HG03521 (cell line): ENCODE results near the gene LRRK1.

Experiments used
- ATAC-seq: cut with Tn5 transposase; IDR thresholded peaks from one replicate; pipeline ENCODE4 v1.9.1; 2021; ENCODE audit warnings: mild to moderate bottlenecking, moderate library complexity; ENCODE audit not compliant: unreplicated experiment

The LRRK1 gene

GRCh38 chr15:101107101-101107500 is 187.9 kb downstream of the LRRK1 start:
- ATAC-seq, result no peak

- ATAC-seq, result no peak
These were observed 188.7 kb downstream of the LRRK1 start for GRCh38 chr15:101107625-101108460.

DNA sequence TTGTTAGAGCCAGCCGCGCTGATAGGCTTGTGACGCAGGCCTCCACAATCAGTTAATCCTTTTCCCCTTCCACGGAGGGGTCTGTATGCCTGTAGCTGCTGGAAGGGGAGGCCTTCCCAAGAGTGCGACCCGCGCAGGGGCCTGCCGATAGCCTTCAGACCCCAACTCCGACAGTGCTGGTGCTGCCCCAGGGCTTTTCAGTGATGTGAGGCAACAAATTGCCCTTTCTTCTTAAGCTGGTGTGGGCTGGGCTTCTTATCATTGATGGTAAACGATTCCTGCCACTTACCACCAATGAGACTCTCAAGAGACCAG is 189.3 kb downstream of the LRRK1 start:
- no peak for ATAC-seq

- ATAC-seq, result no peak
These were observed 189.6 kb downstream of the LRRK1 start for GRCh38 chr15:101108791-101109190.

DNA sequence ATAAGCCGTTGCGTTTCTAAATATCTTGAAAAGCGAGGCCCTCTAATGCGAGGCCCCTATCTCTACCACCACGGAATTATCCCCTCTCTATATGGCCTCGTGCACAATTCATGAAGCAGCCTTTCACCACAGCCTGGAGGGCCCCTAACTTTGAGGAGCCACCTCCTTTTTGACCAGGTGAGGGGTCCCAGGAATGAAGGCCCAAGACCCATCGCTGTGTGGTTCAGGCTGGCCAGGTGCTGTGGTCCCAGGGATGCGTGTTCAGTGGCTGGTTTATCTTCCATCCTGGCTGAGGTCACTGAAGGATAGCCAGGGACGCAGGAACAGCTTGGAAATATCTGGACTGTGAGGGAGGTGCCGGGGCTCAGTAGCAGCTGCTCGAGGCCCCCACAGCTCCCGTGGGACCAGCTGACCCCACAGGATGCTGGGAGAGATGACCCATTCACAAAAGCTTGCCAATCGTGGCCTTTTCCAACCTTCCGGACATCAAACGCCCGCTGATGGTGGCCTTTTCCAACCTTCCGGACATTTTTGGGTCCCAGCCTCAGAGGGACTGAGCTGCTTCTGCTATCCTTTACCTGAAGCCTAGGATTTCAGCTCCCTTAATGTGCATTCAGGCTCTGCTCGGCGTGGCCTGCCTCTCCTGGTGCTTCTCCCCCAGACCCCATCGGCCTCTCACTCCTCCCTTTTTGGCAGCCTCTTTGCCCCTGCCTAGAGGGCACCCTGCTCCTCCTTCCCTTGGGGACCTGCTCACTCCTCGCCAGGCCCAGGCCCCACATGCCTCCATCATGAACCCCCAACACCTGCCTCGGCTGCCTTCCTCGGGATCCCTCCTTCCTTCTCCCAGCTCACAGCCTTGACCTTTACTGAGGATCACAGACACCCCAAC is 191.8 kb downstream of the LRRK1 start:
- ATAC-seq, result no peak

- no peak for ATAC-seq
These were observed 192.6 kb downstream of the LRRK1 start for GRCh38 chr15:101111570-101112262.

DNA sequence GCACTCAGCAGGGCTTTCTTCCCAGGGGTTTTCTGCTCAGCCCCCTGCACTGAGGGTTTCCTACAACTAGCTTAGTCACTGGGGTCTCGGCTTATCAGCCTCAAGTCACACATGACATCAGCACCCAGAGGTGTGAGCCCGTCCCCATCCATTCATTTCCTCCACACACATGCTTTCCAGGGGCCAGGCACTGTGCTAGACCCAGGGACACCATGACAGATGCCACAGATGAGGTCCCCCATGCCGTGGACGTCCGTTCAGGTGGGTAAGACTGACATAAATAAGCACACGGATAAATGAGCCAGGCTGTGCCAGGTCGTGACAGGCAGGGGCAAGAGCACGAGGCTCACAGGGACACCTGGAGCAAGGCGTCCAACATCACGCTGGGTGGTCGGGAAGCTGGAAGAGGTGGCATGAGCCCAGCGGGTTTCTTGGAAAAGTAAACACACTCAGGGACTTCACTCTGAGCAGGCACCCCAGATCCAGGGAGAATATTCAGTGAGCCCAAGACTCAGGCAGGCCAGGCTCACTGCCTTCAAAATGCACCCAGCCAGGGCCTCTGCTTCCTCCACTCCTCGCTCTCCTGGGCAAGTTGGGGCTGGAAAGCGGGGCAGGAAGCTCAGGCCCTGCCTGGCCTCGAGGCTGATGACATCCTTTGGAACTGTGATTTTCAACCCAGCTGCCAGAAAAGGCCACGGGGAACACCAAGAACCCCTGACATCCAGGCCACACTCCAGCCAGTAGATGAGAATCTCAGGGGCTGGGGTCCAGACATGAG is 193.4 kb downstream of the LRRK1 start:
- ATAC-seq, result no peak

DNA sequence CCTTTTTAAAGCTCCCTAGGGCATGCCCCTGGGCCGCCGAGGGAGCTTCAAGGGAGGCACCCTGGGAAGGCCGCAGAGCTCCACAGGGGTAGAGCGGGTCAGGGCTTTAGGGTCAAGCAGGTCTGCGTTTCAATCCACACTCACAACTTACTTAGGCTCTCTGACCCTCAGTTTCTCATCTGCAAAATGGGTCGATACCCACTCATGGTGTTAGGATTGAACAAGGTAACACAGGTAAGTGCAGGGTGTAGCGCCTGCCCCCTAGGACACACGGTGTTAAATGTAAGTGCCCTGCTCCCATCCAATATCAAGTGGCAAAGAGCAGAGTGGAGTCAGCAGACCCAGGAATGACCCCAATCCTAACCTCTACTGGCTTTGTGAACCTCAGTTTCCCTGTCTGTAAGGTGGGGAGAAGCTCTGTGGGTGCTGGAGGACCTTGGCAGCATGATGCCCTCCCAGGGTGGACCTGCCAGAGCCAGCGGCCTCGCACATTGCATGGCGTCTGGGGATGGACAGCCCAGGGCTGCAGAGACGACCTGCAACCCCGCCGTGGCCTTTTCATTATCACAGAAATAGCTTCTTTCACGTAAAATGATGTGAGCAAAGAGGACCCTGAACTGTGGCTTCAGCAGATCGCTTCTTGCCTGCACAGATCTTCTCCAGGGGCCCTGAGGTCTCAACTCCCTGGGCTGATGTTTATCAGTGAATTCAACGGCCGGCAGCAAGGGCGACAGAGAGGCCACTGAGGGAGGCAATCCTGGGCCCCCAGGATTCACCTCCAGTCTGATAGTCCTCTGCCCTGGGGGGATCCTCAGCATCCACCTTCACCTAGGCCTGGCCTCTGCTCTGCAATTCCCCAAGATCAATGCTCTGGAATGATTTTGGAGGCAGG is 194.2 kb downstream of the LRRK1 start:
- no peak for ATAC-seq

DNA sequence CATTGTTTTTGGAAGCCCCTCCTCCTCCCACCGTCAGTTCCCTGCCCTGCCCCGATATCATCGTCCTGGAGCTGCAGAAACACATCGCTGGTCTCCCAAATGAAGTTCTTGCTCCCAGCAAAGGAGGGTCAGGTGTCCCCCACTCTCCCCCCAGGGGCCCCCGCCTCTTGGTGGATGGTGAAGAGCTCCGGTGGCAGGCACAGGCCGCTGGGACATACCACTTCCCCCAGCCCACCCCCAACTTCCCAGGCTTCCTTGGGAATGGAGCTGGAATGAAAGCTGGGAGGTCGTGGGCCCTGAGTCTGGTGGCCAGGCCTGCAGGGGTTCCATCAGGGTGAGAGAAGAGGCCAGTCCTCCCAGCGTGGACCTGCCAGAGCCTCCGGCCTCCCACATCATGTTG is 195.0 kb downstream of the LRRK1 start:
- no peak for ATAC-seq

GRCh38 chr15:101114610-101115009 is 195.5 kb downstream of the LRRK1 start:
- no peak for ATAC-seq

GRCh38 chr15:101115393-101115785 is 196.2 kb downstream of the LRRK1 start:
- no peak for ATAC-seq

GRCh38 chr15:101115786-101116680 is 196.9 kb downstream of the LRRK1 start:
- ATAC-seq, result no peak

DNA sequence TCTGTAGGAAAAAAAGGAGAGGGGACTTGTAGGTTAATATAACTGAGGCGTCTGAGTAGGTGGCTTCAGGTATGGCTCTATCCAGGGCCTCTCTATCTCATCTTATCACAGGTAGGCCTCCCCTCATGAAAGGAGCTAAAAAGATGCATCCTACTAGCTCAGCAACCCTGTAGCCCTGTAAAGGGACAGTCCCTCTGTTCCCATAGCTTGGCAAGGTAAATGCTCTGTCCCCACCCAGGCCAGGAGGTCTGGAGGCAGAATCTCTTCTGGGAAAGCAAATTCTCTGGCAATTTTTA is 197.5 kb downstream of the LRRK1 start:
- no peak for ATAC-seq

DNA sequence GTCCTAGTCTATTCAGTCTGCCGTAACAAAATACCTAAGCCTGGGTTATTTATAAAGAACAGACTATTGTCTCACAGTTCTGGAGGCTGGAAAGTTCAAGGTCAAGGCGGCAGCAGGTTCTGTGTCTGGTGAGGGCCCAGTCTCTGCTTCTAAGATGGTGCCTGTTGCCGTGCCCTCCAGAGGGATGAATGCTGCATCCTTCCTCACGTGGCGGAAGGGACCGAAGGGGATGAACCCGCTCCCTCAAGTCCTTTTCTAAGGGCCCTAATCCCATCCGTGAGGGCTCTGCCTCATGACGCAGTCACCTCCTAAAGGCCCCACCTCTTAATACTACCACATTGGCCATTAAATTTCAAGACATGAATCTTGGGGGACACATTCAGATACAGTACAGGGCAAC is 199.0 kb downstream of the LRRK1 start:
- ATAC-seq, result no peak

GRCh38 chr15:101118615-101119014 is 199.5 kb downstream of the LRRK1 start:
- no peak for ATAC-seq

DNA sequence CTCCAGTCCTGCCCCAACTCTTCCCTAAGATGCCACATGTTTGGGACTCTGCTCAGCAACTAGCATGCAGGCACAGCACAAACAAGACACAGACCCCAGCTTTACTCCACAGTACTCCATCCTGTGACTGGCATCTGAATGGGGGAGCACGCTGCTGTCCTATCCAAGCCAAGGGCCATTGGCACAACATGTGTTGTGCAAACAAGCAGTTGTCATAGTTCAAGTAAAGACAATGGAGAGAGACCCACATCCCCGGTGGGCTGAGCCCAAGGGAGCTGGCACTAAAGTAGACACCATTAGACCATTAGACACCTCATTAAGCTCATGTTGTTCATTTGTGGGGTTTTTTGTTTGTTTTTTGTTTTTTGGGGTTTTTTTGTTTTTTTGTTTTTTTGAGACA is 200.0 kb downstream of the LRRK1 start:
- no peak for ATAC-seq
